Endothelial cell of umbilical vein (primary cell): ENCODE data around the gene YTHDC1. TPM values are rescaled to one million over a fixed set of nuclear protein-coding genes. Genes with fewer than 3 reads are reported as not detected.

Experiments used
- BruUV-seq: library from RNA; stranded (reverse); fragments of 400-500 nt; replicated peaks from 2 replicates; lab custom pipeline; 2021; lab: Mats Ljungman, UMichigan
- CTCF ChIA-PET: fragments of 300-600, 350-600 bp; sonication (Branson Sonifier 250); formaldehyde crosslinking; loops from one replicate; lab custom pipeline; 2021; ENCODE audit warnings: antibody characterized with exemption, inconsistent platforms; lab: Charles Lee
- POLR2A ChIA-PET: fragments of 300-600, 350-600 bp; sonication (Branson Sonifier 250); formaldehyde crosslinking; loops from one replicate; lab custom pipeline; 2021; ENCODE audit warnings: antibody characterized with exemption, inconsistent platforms; lab: Charles Lee
- DNase-seq: peaks from one replicate; pipeline ENCODE4 v3.0.0-alpha.2; 2011; ENCODE audit warnings: low read depth, low spot score
- FAIRE-seq: peaks from 2 replicates; lab custom pipeline; 2011; peaks lifted over from hg19 to GRCh38; lab: Jason Lieb, UNC
- H2AFZ ChIP-seq: 2 replicates; pipeline ENCODE4 v1.6.0; 2012; ENCODE audit warnings: low read depth, low read length, control low read depth, inconsistent platforms
- H3K27ac ChIP-seq: 2 replicates; pipeline ENCODE4 v1.5.1; 2011; ENCODE audit warnings: low read depth, mild to moderate bottlenecking, control low read depth, low read length, moderate library complexity; ENCODE audit not compliant: insufficient read depth
- H3K27me3 ChIP-seq, 2 experiments: 2 replicates each; pipeline versions ENCODE4 v1.6.0 to v1.6.1; 2011; ENCODE audit warnings: low read length in 2 of 2, mixed read lengths in 1 of 2; ENCODE audit not compliant: control insufficient read depth in 2 of 2, insufficient read depth in 2 of 2
- H3K36me3 ChIP-seq, 2 experiments: 2 replicates in 1 of 2; 3 replicates in 1 of 2; pipeline ENCODE4 v1.5.1; 2011; ENCODE audit warnings: low read length in 2 of 2, mild to moderate bottlenecking in 1 of 2, moderate library complexity in 1 of 2; ENCODE audit not compliant: control insufficient read depth in 2 of 2, insufficient read depth in 2 of 2; ENCODE audit errors: extremely low read depth in 1 of 2
- H3K4me1 ChIP-seq: 3 replicates; pipeline ENCODE4 v1.5.1; 2011; ENCODE audit warnings: mild to moderate bottlenecking, low read length; ENCODE audit not compliant: control insufficient read depth, insufficient read depth; ENCODE audit errors: extremely low read depth
- H3K4me2 ChIP-seq: 2 replicates; pipeline ENCODE4 v1.6.1; 2011; ENCODE audit warnings: low read length, control low read depth, mixed read lengths; ENCODE audit not compliant: insufficient read depth
- H3K4me3 ChIP-seq, 3 experiments: fragments of 200-600 bp in 1 of 3; sonication (generic), shearing (Covaris generic) in 1 of 3; replicated peaks in 1 of 3; 2 replicates each; pipeline ENCODE4 v1.5.1; 2011 to 2016; ENCODE audit warnings: control low read depth in 3 of 3, low read length in 3 of 3, mild to moderate bottlenecking in 2 of 3, inconsistent platforms in 1 of 3, low read depth in 1 of 3, moderate library complexity in 1 of 3; ENCODE audit not compliant: insufficient read depth in 1 of 3
- H3K79me2 ChIP-seq: 2 replicates; pipeline ENCODE4 v1.6.0; 2012; ENCODE audit warnings: low read length, inconsistent platforms; ENCODE audit not compliant: control insufficient read depth, insufficient read depth
- H3K9ac ChIP-seq: replicated peaks from 2 replicates; pipeline ENCODE3; 2011; ENCODE audit warnings: low read length, control low read depth; ENCODE audit not compliant: insufficient read depth; ENCODE audit errors: extremely low read depth
- H3K9me1 ChIP-seq: replicated peaks from 3 replicates; pipeline ENCODE4 v1.6.0; 2011; ENCODE audit warnings: mild to moderate bottlenecking, low read length; ENCODE audit not compliant: control insufficient read depth, insufficient read depth; ENCODE audit errors: extremely low read depth
- H3K9me3 ChIP-seq: replicated peaks from 2 replicates; pipeline ENCODE4 v1.5.1; 2012; ENCODE audit warnings: low read length, inconsistent platforms; ENCODE audit not compliant: control insufficient read depth, insufficient read depth
- H4K20me1 ChIP-seq: replicated peaks from 2 replicates; pipeline ENCODE3; 2011; ENCODE audit warnings: mild to moderate bottlenecking, low read length; ENCODE audit not compliant: control insufficient read depth, insufficient read depth; ENCODE audit errors: extremely low read depth
- CTCF ChIP-seq, 2 donors: IDR thresholded peaks; 1 replicate in 1 of 2; 2 replicates in 1 of 2; pipeline ENCODE4 v1.5.1; 2011; ENCODE audit warnings: low read length in 2 of 2, mild to moderate bottlenecking in 2 of 2, moderate library complexity in 2 of 2, control low read depth in 1 of 2, inconsistent platforms in 1 of 2, low read depth in 1 of 2; ENCODE audit not compliant: insufficient read depth in 1 of 2; ENCODE audit errors: extremely low read depth in 1 of 2
- EZH2 ChIP-seq: IDR thresholded peaks from 2 replicates; pipeline ENCODE4 v1.6.1; 2012; ENCODE audit warnings: borderline replicate concordance, low read depth, mild to moderate bottlenecking, moderate library complexity, low read length, inconsistent platforms; ENCODE audit not compliant: severe bottlenecking
- FOS ChIP-seq: IDR thresholded peaks from 2 replicates; pipeline ENCODE4 v1.6.1; 2011; ENCODE audit warnings: mild to moderate bottlenecking, low read length, moderate library complexity, borderline replicate concordance; ENCODE audit not compliant: insufficient read depth
- GATA2 ChIP-seq: IDR thresholded peaks from 2 replicates; pipeline ENCODE4 v1.7.0; 2011; ENCODE audit warnings: low read depth, mild to moderate bottlenecking, moderate library complexity, mixed read lengths, low read length; ENCODE audit not compliant: insufficient read length, insufficient read depth
- JUN ChIP-seq: IDR thresholded peaks from 2 replicates; pipeline ENCODE4 v1.6.1; 2011; ENCODE audit warnings: borderline replicate concordance, low read depth; ENCODE audit not compliant: insufficient read length, insufficient read depth
- MAX ChIP-seq: IDR thresholded peaks from 2 replicates; pipeline ENCODE4 v1.6.1; 2011; ENCODE audit not compliant: insufficient read depth, insufficient read length
- MYC ChIP-seq: IDR thresholded peaks from one replicate; pipeline ENCODE4 v1.6.1; 2011; ENCODE audit warnings: mild to moderate bottlenecking, low read depth, low read length
- POLR2A ChIP-seq: IDR thresholded peaks from 2 replicates; pipeline ENCODE4 v1.6.1; 2012; ENCODE audit warnings: low read depth, mild to moderate bottlenecking, control low read depth, low read length
- POLR2AphosphoS5 ChIP-seq: IDR thresholded peaks from 2 replicates; pipeline ENCODE4 v1.6.1; 2012; ENCODE audit warnings: low read depth, mild to moderate bottlenecking, control low read depth, low read length, moderate library complexity; ENCODE audit not compliant: insufficient read depth
- dilution Hi-C: fragments of 300-500 bp; cut with MboI; formaldehyde crosslinking; loops from one replicate; pipeline ENCODE4 v1.15.0; 2019; ENCODE audit warnings: low sequenced_read_pairs; ENCODE audit not compliant: extremely low pct_ligation_motif_present
- intact Hi-C: fragments of 100-400 bp; cut with micrococcal nuclease; formaldehyde crosslinking; loops from one replicate; pipeline ENCODE4 v1.10.0; 2022
- polyA plus RNA-seq, 4 experiments: library from polyadenylated mRNA; depleted of rRNA in 3 of 4; stranded (reverse) in 3 of 4; unstranded in 1 of 4; fragments of >200 nt; gene quantifications; 2 replicates each; pipeline versions ENCODE4 v1.2.1 to v1.2.3, GENCODE V29; 2011 to 2012; ENCODE audit warnings: missing spikeins in 1 of 4
- total RNA-seq: library from RNA; stranded (reverse); gene quantifications from 2 replicates; pipeline ENCODE4 v1.2.3, GENCODE V29; 2021

YTHDC1 gene
- total and polyA plus RNA-seq, 2 donors (not counting 3 experiments of a cell fraction or from before 2014, with no cell fraction given): 17.8 to 60.4 TPM

GRCh38 chr4:68283714-68284113, 66.2 kb downstream of the YTHDC1 start:
- FAIRE-seq: no peak

More at GRCh38 chr4:68283714-68284113, 66.2 kb downstream of the YTHDC1 start:
- Histone ChIP-seq H3K9me1 (no peaks in the 10 kb centered on the region), H3K79me2 (no peaks in the 10 kb centered on the region), H3K4me3 (no peak overlapping the region), H3K9ac (no peak overlapping the region), H4K20me1 (no peaks in the 10 kb centered on the region), H3K27me3 (peaks cover 0 to 10% of the 10 kb centered on the region in 2 experiments), H3K4me1 (no peaks in the 10 kb centered on the region), H3K36me3 (no peaks in the 10 kb centered on the region), H2AFZ (no peak overlapping the region), H3K27ac (no peak overlapping the region), H3K4me2 (no peak overlapping the region), H3K9me3 (no peaks in the 10 kb centered on the region)
- TF ChIP-seq POLR2AphosphoS5: no peak
- no peak for TF ChIP-seq EZH2
- no peak for TF ChIP-seq FOS
- no peak for TF ChIP-seq MAX
- TF ChIP-seq JUN: no peak
- no peak for TF ChIP-seq GATA2
- no peak for TF ChIP-seq MYC
- TF ChIP-seq CTCF (IDR thresholded peaks at IDR 0.05; ENCODE audit: extremely low read depth in 1 of 2, insufficient read depth in 1 of 2, low read depth in 1 of 2, low read length in 2 of 2): no peak
- no peak for TF ChIP-seq POLR2A
- CTCF ChIA-PET: interaction anchor here (3.0 kb wide), 1 partner anchor 12 kb away, joined by 11 read pairs; no protein-coding TSS in a partner anchor
- POLR2A ChIA-PET: no interaction called here
- BruUV-seq: no TSS peak
- intact Hi-C loops (no loop called here), dilution Hi-C loops (no loop called here)
- DNase-seq: no peak
